Measurements from ENCODE around the gene MMP24. TPM values are rescaled to one million over a fixed set of nuclear protein-coding genes. Genes with fewer than 3 reads are reported as not detected.

The MMP24 gene
- total and polyA plus RNA-seq, 4 donors = 0.09 to 0.75 (median 0.42) TPM

DNA sequence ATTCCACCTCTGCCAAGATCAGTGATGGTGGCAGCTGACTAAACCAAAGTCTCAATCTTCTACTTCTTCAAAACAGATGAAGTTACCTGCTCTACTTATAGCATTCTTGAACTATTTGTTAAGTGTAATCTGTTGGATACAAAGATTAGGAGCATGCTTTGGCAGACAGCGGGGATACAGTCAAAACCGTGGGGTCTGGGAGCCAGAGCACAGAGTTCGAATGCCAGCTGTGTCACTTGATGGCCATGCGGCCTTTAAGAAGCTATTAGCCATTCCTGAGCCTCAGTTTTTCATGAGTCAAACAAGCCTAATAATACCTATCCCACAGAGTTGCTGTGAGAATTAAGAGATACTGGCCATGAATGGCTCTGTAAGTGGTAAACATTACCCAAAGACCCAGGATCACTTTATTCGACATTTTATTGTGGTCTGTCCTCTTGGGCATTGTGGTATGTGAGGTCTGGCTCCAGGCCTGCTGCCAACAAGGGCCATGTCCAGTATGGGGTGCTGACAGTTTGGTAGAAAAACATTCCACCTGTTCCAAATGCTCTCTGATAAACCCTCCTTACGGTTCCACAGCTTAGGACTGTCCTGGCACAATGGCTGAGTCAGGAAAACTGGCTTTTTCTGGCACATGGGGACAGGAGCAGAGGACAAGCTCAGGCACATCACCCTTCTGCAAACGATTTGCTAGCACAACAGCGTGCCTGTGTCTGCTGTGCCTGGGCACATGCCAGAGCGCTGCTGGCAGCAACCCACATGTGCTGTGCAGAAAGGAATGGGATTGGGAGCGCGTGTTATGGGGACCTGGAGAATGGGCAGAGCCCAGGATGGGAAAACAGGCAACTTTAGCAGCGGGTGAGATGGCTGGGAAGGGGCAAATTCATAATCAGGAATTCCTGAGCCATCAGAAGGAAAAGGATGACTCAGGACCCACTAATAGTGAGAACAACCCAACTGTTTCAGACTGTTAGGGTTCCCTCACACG, 81.5 kb downstream of the MMP24 start:
- H3K4me1 ChIP-seq (ENCODE audit: control insufficient read depth in 4 of 4, insufficient read depth in 4 of 4, low read length in 3 of 4) = peaks cover 2 to 25% (median 19%) of the 10 kb centered on the region in 4 donors
- H3K4me3 ChIP-seq (ENCODE audit: low read depth in 1 of 3, low read length in 3 of 3) = no peak overlapping the region
- H3K9ac ChIP-seq (ENCODE audit: low read depth in 1 of 2, low read length in 2 of 2) = no peak overlapping the region
- TF ChIP-seq FOXA2 (IDR thresholded peaks at IDR 0.05) (peak; percentile 22), GABPA (IDR thresholded peaks at IDR 0.05 in 1 of 2, conservative IDR thresholded peaks at IDR 0.05 in 1 of 2) (no peak), RXRA (IDR thresholded peaks at IDR 0.05) (peak; percentile 64 to 78), YY1 (IDR thresholded peaks at IDR 0.05) (peak; percentile 83), HNF4A (conservative IDR thresholded peaks at IDR 0.05) (peak; percentile 63 to 75), FOXA1 (IDR thresholded peaks at IDR 0.05) (peak; percentile 49), HNF4G (IDR thresholded peaks at IDR 0.05) (no peak), NR2F2 (IDR thresholded peaks at IDR 0.05) (no peak), MAX (IDR thresholded peaks at IDR 0.05) (no peak), RAD21 (IDR thresholded peaks at IDR 0.05) (peak; percentile 49 to 60), TAF1 (conservative IDR thresholded peaks at IDR 0.05) (no peak), EGR1 (IDR thresholded peaks at IDR 0.05; ENCODE audit: low read depth in 2 of 2) (no peak), SP1 (IDR thresholded peaks at IDR 0.05) (peak; percentile 71), JUND (IDR thresholded peaks at IDR 0.05) (peak in 1 of 2 donors; percentile 72)
- TF ChIP-seq, protein P1, sequence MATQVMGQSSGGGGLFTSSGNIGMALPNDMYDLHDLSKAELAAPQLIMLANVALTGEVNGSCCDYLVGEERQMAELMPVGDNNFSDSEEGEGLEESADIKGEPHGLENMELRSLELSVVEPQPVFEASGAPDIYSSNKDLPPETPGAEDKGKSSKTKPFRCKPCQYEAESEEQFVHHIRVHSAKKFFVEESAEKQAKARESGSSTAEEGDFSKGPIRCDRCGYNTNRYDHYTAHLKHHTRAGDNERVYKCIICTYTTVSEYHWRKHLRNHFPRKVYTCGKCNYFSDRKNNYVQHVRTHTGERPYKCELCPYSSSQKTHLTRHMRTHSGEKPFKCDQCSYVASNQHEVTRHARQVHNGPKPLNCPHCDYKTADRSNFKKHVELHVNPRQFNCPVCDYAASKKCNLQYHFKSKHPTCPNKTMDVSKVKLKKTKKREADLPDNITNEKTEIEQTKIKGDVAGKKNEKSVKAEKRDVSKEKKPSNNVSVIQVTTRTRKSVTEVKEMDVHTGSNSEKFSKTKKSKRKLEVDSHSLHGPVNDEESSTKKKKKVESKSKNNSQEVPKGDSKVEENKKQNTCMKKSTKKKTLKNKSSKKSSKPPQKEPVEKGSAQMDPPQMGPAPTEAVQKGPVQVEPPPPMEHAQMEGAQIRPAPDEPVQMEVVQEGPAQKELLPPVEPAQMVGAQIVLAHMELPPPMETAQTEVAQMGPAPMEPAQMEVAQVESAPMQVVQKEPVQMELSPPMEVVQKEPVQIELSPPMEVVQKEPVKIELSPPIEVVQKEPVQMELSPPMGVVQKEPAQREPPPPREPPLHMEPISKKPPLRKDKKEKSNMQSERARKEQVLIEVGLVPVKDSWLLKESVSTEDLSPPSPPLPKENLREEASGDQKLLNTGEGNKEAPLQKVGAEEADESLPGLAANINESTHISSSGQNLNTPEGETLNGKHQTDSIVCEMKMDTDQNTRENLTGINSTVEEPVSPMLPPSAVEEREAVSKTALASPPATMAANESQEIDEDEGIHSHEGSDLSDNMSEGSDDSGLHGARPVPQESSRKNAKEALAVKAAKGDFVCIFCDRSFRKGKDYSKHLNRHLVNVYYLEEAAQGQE (IDR thresholded peaks at IDR 0.05) = peak; percentile 44
- TF ChIP-seq, protein P2, sequence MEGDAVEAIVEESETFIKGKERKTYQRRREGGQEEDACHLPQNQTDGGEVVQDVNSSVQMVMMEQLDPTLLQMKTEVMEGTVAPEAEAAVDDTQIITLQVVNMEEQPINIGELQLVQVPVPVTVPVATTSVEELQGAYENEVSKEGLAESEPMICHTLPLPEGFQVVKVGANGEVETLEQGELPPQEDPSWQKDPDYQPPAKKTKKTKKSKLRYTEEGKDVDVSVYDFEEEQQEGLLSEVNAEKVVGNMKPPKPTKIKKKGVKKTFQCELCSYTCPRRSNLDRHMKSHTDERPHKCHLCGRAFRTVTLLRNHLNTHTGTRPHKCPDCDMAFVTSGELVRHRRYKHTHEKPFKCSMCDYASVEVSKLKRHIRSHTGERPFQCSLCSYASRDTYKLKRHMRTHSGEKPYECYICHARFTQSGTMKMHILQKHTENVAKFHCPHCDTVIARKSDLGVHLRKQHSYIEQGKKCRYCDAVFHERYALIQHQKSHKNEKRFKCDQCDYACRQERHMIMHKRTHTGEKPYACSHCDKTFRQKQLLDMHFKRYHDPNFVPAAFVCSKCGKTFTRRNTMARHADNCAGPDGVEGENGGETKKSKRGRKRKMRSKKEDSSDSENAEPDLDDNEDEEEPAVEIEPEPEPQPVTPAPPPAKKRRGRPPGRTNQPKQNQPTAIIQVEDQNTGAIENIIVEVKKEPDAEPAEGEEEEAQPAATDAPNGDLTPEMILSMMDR (IDR thresholded peaks at IDR 0.05; ENCODE audit: low read depth, low read length, missing input control) = no peak
- TF ChIP-seq, protein P3, sequence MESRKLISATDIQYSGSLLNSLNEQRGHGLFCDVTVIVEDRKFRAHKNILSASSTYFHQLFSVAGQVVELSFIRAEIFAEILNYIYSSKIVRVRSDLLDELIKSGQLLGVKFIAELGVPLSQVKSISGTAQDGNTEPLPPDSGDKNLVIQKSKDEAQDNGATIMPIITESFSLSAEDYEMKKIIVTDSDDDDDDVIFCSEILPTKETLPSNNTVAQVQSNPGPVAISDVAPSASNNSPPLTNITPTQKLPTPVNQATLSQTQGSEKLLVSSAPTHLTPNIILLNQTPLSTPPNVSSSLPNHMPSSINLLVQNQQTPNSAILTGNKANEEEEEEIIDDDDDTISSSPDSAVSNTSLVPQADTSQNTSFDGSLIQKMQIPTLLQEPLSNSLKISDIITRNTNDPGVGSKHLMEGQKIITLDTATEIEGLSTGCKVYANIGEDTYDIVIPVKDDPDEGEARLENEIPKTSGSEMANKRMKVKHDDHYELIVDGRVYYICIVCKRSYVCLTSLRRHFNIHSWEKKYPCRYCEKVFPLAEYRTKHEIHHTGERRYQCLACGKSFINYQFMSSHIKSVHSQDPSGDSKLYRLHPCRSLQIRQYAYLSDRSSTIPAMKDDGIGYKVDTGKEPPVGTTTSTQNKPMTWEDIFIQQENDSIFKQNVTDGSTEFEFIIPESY (IDR thresholded peaks at IDR 0.05) = no peak
- TF ChIP-seq, protein P4, sequence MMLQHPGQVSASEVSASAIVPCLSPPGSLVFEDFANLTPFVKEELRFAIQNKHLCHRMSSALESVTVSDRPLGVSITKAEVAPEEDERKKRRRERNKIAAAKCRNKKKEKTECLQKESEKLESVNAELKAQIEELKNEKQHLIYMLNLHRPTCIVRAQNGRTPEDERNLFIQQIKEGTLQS (IDR thresholded peaks at IDR 0.05) = no peak
- H3K27ac ChIP-seq (ENCODE audit: low read depth in 1 of 2, low read length in 2 of 2) = peak overlapping the region; percentile 72 to 74
- no peaks in the 10 kb centered on the region for H3K9me3 ChIP-seq (ENCODE audit: control insufficient read depth in 4 of 4, low read length in 3 of 4)
- H3K27me3 ChIP-seq (ENCODE audit: control insufficient read depth in 4 of 4, insufficient read depth in 4 of 4, low read length in 3 of 4) = no peaks in the 10 kb centered on the region
- 53% methylated on average over 13 of the region's 13 CpGs for WGBS
- H3K36me3 ChIP-seq (ENCODE audit: control insufficient read depth in 4 of 4, insufficient read depth in 3 of 4, low read depth in 1 of 4, low read length in 3 of 4) = peaks cover 0 to 6% (median 0%) of the 10 kb centered on the region in 4 donors
- DNase-seq (ENCODE audit: low spot score) = no peak

Measured in liver (tissue), 9 donors.